NCI-H460 (cell line): ENCODE results near the gene FAF1. TPM values are rescaled to one million over a fixed set of nuclear protein-coding genes. Genes with fewer than 3 reads are reported as not detected.
"Not testable (repeated sequence)": the region's sequence is repeated elsewhere in the genome, so short reads cannot be mapped to it uniquely, and the experiment has no call there.

Experiments used
- DNase-seq: peaks from one replicate; pipeline ENCODE4 v3.0.0-alpha.2; 2016; ENCODE audit warnings: low read depth; ENCODE audit errors: extremely low read depth
- total RNA-seq: library from RNA; depleted of rRNA; stranded (reverse); fragments of >200 nt; shearing (Covaris generic); gene quantifications from 2 replicates; pipeline ENCODE4 v1.2.3, GENCODE V29; 2014

FAF1 gene
- total RNA-seq, 1 experiment from 2014 or later, result 65.7 TPM

DNA sequence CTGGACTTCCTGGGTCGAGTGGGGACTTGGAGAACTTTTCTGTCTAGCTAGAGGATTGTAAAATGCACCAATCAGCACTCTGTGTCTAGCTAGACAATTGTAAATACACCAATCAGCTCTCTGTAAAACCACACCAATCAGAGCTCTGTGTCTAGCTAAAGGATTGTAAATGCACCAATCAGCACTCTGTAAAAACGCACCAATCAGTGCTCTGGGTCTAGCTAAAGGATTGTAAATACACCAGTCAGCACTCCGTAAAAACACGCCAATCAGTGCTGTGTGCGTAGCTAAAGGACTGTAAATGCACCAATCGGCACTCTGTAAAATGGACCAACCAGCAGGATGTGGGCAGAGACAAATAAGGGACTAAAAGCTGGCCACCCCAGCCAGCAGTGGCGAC is 243.6 kb downstream of the FAF1 start:
- DNase-seq, result not testable (repeated sequence)

- no peak for DNase-seq
Observed at GRCh38 chr1:50710099-50710498, 250.0 kb downstream of the FAF1 start.

GRCh38 chr1:50707824-50708223 is 252.2 kb downstream of the FAF1 start:
- DNase-seq, result no peak

GRCh38 chr1:50705699-50706098 is 254.4 kb downstream of the FAF1 start:
- no peak for DNase-seq

DNA sequence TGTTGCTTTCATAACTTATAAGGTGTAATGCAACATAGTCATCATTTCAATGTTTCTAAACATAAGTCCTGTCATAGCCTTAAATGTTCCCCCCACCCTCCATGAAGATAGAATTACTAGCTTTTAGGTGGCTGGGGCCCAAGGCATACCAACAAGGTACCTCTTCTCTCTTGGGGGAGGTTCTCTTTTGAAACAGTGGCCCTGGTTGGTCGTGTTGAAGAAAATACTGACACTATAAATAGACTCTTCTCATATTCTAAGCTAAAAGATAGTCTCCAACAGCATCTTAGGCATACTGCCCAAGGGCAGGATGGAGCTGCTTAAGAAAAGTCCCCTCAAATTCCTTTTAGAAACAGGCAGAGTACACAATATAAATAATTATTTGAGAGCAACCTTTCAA is 255.0 kb downstream of the FAF1 start:
- DNase-seq, result no peak

GRCh38 chr1:50704126-50704525 is 255.9 kb downstream of the FAF1 start:
- DNase-seq, result peak; percentile 19

DNA sequence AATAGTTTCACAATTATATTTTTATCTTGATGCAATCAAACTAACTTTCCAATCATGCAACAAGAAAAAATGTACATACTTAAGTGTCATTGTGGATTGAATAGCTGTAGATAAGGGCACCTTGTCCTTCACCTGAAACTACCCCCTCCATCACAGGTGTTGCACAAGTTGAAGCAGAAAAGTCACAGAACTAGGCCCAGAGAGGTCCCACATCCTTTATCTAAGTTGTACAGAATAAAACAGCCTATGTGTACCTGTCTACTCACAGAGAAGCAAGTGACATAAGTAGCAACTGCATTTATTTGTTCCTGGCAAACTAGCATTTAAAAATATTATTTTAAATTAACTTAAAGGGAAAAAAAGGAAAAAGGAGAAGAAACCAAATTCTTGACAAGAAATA is 256.8 kb downstream of the FAF1 start:
- DNase-seq, result no peak

- DNase-seq, result no peak
Observed at GRCh38 chr1:50702395-50702794, 257.7 kb downstream of the FAF1 start.

- no peak for DNase-seq
Observed at GRCh38 chr1:50701706-50702317, 258.3 kb downstream of the FAF1 start.

- no peak for DNase-seq
Observed at GRCh38 chr1:50700621-50701020, 259.4 kb downstream of the FAF1 start.

GRCh38 chr1:50700214-50700613 is 259.9 kb downstream of the FAF1 start:
- no peak for DNase-seq

DNA sequence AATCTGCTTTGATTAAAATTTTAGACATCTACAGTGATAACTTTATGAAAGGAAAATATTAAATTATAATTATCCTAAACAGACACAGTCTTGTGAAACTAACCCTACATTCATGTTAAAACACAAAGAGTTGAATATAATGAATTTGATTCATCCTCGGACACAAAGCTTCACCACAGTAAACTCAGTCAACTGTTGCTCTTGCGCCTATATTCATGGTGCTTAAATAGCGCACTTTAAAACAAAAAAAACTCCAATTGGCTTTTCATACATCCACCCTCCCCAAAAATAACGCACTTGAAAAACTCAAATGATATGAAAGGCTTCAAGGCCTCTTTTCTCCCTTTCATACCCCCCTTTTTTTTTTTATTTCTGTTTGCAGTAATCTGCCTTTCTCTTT is 260.3 kb downstream of the FAF1 start:
- DNase-seq, result no peak

- DNase-seq, result no peak
Observed at GRCh38 chr1:50697440-50698421, 262.3 kb downstream of the FAF1 start.

- DNase-seq, result no peak
Observed at GRCh38 chr1:50693829-50694228, 266.2 kb downstream of the FAF1 start.

DNA sequence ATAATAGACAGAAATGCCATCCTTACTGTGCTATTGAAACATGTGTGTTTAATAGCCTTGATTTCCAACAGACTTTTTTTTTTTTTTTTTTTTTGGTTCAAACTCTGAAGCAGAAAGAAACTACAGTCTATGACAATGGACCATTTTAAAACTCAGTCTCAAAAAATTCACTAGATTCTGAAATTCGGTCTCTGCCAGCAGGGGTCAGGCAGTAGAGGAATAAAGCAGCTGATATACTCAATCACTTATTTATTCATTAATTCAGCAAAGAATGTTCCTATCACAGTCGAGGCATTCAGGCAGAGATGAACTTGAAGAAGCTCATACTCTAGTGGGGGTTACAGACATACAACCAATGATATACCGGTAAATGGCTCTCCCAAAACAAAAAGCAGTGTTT is 275.9 kb downstream of the FAF1 start:
- DNase-seq, result no peak

- no peak for DNase-seq
Observed at GRCh38 chr1:50681931-50682330, 278.1 kb downstream of the FAF1 start.

- no peak for DNase-seq
Observed at GRCh38 chr1:50667710-50668356, 292.2 kb downstream of the FAF1 start.

- DNase-seq, result no peak
Observed at GRCh38 chr1:50667272-50667671, 292.8 kb downstream of the FAF1 start.

DNA sequence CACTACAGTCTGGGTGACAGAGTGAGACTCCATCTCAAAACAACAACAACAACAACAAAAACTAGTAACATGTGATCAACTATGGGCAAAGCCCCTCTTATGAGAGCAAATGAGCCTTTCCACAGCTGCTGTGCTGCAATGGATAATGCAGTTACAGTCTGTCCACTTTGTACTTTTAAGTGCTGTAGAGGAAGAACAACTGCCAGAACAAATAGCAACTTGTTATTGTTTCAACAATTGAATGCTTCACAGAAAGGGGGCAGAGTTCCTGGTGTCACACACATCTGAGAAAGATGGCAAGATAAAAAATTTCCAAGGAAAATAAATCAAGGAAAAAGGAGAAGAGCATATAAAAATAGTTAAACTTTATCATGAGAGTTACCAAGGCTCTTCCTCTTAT is 293.2 kb downstream of the FAF1 start:
- no peak for DNase-seq

- no peak for DNase-seq
Observed at GRCh38 chr1:50665413-50665812, 294.7 kb downstream of the FAF1 start.

- DNase-seq, result no peak
Observed at GRCh38 chr1:50661626-50662025, 298.4 kb downstream of the FAF1 start.
